Midbrain (tissue), 1 donor: ENCODE results near the gene PTPN1.
"Not testable (repeated sequence)": the region's sequence is repeated elsewhere in the genome, so short reads cannot be mapped to it uniquely, and the experiment has no call there.

Experiments
- DNase-seq: peaks from one replicate; lab custom pipeline; 2025; lab: John Stamatoyannopoulos, UW

PTPN1 gene

DNA sequence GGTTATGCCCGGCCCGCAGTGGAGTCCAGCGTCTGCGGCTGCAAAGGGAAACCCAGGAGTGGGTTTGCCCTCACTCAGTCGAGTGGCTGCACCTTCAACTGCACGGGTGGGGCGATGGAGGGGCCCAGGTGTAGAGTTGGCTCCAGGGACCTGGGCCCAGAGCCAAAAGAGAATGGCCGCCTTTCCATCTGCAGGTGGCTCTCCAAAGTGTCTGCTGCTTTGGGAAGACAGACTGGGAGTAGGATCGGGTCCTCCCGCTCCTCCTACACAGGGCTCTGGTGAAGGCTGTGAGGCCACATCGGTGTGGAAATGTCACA, 80.1 kb downstream of the PTPN1 start:
- no peak for DNase-seq

DNA sequence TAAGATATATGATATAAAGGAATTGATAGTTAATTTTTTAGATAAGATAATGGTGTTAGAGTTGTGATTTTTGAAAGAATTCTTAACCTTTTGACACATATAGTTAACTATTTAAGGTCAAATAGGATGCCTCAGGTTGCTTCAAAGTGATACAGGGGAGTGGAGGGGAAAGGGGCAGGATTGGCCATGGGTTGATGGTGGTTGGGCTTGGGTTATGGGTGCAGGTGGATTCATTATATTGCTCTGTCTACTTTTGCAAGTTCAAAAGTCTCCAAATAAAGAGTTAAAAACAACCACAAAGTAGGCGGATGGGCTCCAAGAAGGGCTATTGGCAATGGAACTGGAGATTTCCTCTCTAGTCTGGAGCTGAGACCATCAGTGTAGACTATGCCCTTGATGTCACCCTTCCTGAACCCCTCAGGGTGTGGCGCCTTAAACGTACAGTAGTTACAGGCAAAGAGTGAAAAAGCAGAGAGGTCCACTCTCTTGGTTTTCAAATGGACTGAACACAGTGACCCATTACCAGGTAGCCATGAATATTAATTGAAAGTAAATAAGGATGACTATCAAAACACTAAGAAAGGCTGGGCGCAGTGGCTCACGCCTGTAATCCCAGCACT, 81.2 kb downstream of the PTPN1 start:
- no peak for DNase-seq

DNA sequence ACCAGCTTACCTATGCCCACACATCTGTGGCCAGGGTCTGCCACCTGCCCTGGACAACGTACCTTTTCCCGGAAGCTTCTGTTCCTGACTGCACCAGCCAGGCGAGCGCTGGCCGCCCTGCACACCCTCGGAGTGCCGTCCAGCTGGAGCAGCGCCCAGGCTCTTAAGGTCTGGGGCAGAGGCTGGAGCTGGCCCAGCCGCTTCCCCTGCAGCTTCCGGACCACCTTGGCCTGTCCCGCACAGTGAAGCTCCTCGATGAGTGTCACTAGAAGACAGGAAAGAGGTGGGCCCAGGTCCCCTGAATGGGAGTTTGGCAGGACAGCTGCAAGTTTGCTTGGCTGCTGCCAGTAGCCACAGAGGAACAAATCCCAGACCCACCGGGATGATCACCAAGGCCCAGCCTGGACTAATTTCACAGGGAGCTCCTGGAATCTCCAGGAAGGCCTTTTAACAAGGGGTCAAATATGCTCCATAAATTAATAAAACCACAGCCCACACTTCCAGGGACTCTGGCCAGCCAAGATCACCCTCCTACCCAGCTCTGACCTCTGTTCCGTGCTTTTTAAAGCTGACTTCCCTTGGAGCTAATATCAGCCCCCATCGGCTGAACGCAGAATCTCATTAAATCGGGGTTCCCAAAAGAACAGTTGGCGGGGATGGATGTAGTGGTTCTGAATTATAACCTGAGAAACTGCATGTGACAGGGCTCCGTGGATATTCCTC, 82.3 kb downstream of the PTPN1 start:
- DNase-seq, result no peak

DNA sequence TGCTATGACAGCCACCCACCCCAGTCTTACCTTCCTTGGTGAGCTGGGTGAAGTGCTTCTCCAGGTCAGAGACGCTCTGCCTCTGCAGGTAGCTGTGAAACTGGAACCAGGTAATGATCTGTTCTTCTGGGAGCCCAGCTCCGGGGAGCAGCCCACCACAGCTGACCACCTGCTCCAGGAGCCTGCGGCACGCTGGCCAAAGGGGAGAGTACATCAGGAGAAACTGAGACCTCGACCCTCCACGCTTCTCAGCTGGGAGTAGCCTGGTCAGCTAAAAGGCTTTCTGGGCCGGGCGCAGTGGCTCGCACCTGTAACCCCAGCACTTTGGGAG, 82.8 kb downstream of the PTPN1 start:
- no peak for DNase-seq

DNA sequence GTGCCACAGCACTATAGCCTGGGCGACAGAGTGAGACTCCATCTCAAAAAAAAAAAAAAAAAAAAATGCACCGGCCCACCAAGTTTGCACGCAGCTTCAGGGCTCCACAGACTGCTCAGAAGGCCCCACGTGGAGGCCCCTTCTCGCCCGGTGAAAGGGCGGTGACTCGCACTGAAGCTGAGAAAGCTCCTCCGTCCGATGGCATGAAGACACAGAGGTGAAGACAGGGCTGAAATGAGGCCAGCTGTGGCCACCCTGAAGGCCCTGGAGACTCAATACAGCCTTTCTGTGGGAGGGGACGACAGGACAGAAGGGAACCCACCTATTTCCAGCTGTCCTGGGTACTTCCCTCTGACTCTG, 84.0 kb downstream of the PTPN1 start:
- no peak for DNase-seq

DNA sequence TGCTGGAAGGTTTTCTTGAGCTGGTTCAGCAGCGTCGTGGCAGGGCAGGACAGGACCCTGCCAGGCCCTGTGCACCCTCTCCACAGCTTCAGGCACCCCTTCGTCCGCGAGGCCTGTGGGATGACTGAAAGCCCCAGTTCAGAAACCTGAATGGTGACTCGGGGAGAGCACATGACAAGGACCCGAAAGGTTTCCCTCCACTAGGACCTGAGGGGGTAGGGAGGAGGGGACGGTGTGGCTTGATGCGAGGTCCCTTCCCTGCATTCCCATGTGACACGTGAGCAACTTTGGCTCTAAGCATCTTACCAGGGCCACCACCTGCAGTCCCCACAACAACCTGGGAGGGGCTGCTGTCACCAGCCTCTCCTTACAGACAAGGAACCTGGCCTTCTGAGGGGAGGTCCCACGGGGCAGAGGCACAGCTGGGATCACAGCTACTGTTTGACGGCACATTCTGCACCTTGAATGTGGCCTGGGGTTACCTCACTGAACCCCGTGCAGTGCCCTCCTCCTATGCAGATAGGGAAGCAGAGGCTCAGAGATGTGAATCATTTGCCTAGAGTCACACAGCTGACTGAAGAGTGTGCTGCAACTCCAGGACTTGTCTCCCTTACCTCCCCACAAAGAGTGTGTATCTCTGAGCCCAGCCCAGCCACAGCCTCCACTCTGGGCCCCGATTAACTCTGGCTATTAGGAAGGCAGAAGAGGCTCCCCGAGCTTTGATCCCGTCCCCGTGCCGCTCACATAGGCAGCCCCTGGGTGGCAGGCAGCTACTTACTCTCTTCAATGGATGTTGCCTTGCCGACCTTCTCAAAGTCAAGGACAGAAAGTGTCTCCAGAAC, 84.6 kb downstream of the PTPN1 start:
- no peak for DNase-seq

DNA sequence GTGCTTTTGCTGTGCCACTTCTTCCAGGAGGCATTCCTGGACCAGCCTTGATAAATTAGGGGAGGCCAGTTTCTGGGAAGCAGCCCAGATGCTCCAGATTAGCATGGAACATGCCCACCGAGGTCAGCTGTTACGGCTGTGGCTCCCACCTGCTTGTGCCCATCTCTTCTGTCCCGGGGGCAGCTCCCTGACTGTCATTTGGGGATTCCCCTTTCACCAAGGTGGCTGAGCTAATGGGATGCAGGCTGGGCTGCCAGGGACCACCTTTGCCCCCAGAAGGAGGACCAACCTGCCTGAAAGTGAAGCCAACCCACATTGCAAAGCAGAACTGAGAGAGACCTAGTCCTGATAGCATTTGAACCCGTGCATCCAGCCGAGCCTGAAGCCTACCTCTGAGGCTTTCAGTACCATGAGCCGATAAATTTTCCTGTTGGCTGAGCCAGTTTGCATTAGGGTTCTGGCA, 85.3 kb downstream of the PTPN1 start:
- no peak for DNase-seq

DNA sequence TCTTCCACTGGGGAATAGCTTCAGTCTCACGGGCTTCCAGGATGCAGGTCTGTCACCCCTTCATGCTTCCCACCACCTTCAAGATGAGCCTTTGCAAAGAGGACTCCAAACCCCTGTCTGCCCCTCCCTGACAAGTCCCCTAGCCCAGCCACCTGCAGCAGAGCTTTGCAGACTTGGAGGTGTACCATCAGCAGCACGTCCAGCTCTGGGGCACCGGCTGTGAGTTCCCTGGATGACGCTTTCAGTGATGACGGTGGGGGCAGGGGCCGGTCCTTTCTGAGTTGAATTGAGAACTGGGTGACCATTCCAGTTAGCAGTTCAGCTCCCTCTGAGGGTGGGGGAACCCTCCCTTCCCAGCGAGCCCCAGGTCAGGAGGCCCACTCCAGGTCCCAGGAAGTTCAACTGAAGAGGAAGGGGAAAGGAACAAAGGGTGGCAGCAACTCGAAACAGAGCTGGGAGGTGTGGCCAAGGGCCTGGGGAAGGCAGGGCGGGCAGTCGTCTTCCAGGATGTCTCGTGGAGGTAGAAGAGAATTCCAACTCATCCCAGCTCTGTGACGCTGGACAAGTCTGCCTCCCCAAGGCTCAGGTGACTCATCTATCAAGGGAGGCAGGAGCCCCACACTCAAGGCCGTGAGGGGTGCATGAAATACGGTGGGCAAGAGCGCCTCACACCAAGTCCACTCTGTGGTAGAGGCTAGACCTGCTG, 86.0 kb downstream of the PTPN1 start:
- DNase-seq, result no peak

DNA sequence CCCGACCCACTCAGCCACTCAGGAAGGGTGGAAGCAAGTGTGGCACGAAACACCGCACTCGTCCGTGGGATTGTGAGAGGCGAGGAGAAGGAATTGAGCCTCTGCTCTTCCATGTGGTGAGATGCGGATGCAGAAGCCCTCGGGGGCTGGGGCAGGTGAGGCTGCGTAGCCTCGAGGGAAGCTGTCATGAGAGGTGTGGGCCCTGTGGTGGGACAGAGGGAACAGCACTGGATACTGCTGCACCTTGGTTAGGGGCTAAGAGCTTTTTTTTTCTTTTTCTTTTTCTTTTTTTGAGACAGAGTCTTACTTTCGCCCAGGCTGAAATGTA, 86.5 kb downstream of the PTPN1 start:
- DNase-seq, result no peak

DNA sequence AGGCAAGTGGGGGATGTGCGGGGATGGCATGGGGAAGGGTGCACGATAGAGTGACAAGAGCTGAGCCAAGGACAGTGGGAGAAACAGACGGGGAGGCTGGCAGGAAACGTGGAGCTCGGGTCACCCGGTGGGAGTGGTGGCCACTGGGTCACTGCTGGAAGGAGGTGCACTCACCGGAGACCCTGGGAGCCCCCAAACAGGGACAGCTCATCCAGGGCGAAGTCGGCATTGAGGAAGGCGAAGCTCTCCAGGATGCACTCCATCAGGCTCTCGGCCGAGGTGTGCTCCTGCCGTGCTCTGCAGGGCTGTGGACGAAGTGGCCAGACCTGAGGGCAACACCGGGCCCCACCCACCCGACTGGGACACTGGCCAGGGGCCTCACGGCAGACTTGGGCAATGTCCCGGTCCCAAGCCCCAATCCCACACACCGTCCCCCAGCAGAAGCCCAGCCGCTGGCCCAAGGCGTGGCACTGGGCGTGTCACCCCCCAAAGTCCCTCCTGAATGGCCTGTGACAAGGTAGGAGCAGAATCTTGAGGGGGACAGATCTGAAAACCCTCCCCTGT, 87.3 kb downstream of the PTPN1 start:
- no peak for DNase-seq

DNA sequence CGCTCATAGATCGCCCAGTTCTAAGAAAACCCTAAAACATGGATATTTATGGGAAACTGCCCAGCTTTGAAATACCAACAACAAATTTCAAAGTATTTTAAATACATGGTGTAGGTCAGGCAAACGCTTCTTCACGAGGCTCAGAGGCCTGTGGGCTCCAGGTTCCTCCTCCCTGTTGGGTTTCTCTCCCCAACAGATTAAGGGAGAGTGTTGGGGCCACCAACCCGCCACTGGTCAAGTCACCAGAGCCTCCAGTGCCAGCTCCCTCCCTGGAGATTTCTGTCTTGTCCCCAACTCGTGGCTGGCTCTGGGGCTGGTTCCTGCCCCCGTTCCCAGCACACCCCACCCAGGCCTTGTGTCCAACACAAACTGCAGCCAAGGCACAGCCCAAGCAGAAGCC, 87.9 kb downstream of the PTPN1 start:
- DNase-seq, result no peak

DNA sequence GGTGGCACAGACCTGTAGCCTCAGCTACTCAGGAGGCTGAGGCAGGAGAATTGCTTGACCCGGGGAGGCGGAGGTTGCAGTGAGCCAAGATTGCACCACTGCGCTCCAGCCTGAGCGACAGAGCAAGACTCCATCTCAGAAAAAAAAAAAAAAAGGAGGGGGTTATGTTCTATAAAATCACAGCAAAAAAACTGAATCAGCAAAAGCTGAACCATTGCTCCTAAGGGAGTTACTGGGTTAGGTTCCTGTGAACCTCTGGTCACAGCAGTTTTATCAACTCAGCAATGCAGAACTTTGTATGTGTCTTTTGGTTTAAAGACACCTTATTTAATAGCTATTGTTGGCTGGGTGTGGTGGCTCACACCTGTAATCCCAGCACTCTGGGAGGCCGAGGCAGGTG, 88.6 kb downstream of the PTPN1 start:
- DNase-seq, result not testable (repeated sequence)

DNA sequence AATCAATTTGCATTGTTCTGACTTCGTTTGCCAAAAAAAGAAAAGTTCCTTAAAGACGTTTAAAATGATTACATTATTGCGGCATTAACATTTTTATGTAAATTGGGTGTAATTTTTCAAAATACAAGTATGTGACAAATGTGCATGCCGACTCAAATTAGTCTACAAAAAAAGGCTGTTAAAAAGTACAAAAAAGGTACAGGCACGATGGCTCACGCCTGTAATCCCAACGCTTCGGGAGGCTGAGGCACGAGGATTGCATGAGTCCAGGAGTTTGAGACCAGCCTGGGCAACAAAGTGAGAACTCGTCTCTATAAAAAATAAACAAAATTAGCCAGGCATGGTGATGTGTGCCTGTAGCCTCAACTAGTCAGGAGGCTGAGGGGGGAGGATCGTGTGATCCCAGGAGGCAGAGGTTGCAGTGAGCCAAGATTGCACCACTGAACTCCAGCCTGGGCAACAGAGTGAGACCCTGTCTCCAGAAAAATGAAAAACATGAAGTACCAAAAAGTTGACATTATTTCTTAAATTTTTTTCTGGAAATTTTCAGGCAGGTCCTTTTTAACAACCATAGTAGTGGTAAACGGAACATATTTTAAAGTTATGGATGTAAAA, 90.2 kb downstream of the PTPN1 start:
- no peak for DNase-seq

DNA sequence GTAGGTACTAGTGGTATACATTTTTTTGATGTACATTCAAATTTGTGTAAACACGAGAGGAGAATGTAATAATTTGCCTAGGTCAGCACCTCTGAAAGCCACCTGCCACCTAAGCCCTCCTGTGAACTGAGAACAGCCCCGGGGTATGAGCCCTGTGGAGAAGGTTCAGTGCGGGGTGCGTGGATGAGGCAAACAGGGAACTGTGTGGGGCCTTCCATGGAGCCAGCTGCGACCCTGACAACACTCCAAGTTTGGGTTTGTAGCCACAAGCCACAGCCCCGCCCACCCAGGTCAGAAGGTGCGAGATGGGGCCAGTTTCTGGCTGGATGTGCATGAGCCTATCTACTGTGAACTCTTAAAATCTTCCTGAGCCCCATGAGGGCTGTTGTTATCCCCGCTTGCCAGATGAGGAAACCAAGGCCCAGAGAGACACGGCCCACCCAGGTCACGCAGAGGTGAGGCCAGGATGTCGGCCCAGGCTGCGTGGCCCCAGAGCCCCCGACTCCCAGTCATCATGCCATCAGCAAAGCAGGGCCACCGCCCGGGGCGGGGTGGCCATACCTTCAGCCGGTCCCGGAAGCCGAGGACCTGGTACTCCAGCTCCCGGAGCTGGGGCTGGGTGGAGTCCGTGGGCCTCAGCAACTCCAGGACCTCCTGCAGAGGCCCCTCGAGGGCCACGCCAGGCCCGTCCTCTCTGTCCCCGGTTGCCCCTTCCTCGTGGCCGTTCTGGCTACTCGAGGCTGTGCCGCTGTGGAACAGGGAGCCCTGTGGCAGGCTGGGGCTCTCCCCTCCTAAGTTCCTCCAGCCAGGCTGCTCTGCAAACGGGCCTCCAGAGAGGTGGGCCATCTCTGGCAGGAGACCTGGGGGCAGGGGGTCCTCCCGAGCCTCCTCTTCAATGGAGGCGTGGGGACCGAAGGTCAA, 91.6 kb downstream of the PTPN1 start:
- no peak for DNase-seq

DNA sequence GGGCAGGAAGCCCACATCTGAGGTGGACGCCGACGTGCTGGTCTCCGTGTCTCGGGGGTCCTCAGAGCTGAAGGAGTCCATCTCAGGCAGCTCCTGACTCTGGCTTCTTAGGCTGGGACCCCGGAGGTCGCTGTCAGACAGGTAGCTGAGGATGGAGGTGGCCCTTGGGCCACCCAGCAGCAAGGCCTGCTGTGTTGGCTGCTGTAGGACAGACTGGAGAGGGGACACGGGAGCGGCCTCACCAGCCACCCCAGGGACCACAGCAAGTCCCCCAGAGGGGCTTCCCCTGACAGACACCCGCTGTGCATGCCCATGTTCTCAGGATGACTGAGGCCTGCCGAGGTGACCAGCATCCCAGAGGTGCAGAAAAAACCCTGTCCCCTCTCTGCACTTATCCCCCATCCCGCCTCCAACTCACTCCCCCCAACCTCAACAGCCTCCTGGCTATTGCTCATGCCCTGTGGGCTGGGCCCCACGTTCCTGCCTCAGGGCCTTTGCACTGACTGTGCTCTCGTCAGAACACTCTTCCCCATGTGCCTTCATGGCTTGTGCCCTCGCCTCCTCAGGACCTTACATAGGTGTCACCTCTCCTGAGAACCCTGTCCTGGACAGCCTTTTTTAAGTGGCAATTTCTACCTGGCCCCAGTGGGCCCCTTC, 92.4 kb downstream of the PTPN1 start:
- no peak for DNase-seq

DNA sequence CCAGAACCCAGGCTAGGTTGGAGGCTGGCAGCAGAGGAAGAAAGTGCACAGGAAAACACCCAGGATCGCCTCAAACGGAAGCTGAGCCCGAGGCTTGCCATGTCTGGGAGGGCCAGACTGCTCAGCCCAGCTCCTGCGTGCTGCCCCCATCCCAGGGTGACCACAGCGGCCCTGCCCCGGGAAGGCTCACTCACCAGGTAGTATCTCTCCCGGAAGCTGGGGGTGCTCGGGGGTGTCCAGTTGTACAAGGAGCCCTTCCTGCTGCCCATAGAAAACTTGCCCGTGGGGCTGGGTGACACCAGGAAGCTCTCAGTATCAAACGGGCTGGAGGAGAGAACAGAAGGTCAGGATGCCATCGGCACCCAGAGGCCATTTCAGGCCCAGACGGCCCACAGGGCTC, 94.3 kb downstream of the PTPN1 start:
- no peak for DNase-seq

DNA sequence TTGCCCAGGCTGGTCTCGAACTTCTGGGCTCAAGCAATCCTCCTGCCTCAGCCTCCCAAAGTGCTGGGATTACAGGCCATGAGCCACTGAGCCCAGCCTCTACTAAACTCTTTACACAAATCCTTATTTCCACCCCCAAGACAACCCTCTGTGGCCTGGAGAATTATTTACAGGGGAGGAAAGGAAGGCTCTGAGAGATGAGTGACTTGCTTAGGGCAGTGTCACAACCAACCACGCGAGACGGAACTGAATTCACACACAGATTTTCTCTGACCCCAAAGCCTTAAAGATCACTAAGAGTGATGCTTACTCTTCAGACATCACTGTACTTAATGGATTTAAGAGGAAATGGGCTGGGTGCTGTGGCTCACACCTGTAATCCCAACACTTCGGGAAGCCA, 95.0 kb downstream of the PTPN1 start:
- DNase-seq, result no peak

DNA sequence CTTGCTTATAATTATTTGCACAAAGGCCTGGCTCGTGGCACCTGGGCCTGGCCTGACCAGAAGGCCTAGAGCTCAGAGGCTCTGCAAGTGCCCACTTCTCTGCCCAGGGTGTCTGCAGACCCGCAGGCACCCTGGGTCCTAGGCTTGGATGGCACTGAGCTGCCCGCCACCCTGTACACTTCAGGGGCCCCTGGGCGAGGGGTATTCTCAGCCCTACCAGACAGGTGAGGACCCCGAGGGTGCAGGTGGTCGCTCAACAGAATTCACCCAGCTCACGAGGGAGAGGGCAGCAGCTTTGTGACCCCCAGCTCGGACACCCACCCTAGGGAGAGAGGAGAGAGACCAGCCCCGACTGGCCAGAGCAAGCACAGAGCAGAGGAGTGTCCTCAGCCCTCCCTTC, 97.3 kb downstream of the PTPN1 start:
- DNase-seq, result no peak

DNA sequence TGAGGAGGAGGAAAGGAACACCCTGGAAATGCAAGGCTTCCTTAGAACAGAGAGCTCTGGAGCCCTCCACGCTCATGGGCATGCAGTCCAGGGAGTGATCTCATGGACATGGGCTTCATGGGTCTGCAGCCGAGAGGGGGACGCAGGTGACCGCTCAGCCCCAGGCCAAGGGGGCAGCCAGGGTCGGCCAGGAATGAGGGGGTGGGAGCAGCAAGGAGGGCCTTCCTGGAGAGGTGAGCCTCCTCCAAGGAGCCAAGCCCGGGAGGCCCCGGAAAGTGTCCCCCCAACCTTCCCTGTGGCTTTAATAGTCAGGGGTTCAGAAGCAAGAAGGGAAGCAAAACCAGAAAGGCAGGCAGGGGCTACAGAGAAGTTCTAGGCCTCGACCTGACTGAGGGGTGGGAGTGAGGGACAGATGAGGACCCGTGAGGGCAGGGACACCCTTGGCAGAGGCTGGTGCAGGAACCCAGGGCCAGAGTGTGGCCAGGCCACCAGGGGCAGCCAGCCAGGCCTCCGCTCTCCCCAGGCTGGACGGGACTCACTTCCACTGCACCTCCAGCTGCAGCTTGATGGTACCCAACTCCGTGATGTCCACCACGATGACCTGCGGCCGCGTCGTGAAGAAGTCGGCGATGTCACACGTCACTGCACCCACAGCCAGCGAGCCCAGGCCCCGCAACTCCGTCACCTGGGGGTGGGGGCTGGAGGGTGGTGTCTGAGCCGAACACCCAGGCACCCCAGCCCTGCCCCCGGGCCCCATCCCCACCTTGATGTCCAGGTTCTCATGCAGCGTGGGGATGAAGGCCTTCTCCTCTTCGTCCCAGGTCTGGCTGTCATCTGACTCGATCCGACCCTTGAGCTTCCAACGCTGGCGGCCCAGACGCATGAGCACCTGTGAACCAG, 97.9 kb downstream of the PTPN1 start:
- no peak for DNase-seq

DNA sequence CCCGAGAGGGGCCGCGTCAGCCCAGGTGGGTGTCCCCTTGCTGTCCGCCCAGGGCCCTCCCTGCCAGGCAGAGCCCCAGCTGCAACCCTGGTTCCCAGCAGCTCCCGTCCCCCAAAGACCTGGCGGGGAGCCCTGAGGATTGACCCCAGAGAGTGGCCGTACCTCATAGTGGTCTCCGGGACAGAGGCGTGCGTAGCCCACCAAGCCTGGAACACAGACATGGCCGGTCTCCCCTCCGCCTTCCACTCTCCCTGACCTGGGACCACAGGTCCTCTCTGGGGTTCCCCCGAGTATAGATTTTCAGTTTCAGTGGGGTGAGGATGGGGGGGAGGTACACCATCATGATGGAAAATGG, 98.5 kb downstream of the PTPN1 start:
- DNase-seq, result no peak
